Colon (tissue), 2 donors: ENCODE measurements around the gene ANKS1A.

ENCODE experiments used
- FAIRE-seq: peaks from 2 replicates; lab custom pipeline; 2012; peaks lifted over from hg19 to GRCh38; lab: Jason Lieb, UNC
- donor health status: control.
- donor health status: control.

The ANKS1A gene

GRCh38 chr6:35057449-35058357 lies 168.6 kb downstream of the ANKS1A start:
- no peak for FAIRE-seq

DNA sequence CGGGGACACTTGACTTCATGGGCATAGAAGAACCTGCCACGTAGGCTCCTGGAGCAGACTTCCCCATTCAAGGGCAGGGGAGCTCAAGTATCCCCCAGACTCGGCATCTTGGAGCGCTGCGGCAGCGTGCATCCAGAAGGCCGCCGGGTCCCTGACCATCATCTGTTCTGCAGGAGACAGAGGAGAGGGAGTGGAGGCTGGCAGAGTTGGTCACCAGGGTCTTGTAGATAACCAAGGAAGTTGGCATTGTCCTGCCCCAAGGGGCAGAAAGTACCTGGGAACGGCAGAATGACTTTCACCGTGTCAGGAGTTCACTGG lies 169.3 kb downstream of the ANKS1A start:
- no peak for FAIRE-seq

DNA sequence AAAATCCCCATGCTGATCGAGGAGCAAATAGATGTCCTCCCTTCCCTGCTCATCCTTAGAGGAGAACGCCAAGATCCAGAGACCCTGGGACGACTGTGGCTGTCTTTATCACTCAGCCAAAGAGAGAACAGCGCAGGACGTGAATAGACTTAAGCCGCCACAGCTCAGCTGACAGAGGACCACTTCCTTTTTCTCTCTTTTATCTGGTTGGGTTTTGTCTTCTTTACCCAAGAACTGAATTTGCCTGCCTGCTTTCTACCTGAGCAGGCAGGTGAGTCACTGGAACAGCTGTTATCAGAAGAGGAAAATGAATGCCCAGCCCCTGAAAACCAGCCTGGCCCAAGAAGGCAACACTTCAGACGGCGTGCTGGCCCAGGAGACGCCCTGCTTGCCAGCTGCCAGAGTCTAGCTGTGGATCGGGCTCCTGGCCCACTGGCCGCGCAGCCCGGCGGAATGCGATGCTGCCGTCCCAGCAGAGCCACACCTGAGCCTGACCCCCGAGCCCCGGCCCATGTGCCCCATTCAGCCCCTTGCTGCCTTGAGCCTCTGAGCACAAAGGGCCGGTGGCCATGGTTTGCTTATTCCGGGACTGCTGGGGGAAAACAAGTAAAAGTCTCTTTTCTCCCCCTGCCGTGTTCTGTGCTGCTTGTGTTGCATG lies 169.9 kb downstream of the ANKS1A start:
- no peak for FAIRE-seq

DNA sequence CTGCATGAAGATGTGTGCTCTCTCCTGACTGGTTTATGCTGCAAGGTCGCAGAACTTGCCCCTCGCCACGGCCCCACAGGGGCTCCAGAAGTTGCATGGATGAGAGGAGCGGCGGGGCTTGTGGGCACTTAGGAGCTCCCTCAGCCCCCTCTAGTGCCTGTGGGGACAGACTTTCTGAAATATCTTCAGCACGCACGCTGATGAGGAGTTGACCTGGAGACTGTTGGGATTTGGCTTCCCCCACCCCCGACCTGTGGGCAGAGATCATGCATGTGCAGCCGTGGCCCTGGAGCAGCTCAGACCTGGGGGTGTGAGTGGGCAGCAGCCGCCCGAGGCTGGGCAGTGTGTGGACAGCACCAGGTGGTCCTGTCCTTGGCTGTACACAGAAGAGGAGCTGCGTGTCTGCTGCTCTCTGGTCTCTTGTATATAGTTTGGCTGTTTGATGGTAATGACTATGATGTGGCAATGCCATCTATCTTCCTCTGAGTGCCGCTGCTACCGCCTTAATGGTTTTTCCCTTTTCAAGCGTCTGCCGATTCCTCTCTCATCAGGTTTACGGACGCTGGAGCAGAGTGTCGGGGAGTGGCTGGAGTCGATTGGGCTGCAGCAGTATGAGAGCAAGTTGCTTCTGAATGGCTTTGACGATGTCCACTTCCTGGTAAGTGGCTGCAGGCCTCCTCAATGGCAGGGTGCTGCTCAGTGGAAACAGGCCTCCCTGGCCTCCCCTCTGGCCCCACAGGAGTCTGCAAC lies 170.7 kb downstream of the ANKS1A start:
- no peak for FAIRE-seq

- FAIRE-seq: no peak
These were observed 172.1 kb downstream of the ANKS1A start for GRCh38 chr6:35061102-35061615.

DNA sequence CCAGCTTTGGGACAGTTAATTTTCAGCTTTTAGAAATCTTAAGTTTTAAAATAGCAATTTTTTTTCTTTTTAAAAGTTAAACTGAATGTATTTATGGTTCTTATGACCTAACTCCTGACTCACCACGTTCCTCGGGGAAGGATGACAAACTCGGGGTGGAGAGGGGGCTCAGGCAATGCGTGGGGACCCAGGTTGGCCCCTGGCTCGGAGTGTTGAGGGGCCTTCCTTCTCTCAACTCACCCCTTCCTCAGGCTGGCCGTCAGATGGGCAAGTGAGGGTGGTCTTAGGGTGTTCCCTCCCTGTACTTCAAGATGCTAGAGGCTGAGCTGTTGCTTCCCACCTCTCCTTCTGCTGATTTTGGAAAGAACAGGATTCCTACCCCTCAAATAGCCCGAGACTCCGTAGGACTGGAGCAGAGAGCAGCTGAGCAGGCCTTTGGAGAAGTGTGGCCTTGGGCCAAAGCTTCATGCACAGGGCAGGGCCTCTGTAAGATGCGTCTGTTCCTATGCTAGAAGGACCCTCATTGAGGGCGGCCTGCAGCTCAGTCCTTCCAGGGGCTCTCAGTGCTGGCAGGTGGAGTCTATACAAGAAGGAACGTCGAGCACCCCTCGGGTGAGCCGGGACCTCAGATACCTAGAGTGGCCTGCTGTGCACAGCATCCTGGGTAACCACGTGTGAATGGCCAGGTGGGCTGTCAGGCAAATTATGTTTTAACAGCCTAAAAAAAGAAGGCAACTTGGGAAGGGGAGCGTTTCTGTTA lies 172.8 kb downstream of the ANKS1A start:
- no peak for FAIRE-seq

GRCh38 chr6:35062676-35063574 lies 173.9 kb downstream of the ANKS1A start:
- FAIRE-seq: no peak

DNA sequence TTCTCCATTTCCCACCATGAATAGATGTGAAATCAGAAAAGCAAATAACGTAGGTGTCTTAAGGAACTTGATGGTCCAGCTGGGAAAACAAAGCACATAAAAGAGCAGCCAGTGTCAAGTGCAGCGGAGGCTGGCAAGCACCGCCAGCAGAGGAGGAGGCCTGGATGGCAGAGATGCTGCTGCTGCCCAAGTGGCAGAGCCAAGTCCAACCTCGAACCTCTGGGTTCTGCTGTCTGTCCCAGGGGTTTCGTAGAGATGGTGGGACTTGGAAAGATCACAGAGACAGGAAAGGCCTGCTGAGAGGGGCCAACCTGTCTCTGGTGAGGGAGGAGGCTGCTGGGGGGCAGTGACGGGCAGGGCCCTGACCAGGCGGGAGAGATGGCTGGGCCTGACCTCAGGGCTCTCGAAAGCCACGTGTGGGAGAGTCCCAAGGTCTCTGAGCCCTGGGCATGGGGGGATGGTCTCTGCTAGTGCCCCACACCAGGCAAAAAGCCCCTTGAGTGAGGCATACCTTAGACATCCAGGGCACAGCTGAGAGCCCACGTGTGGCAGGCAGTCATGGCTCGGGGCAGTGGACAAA lies 174.7 kb downstream of the ANKS1A start:
- no peak for FAIRE-seq

GRCh38 chr6:35064290-35064689 lies 175.2 kb downstream of the ANKS1A start:
- FAIRE-seq: no peak

GRCh38 chr6:35064757-35065440 lies 175.8 kb downstream of the ANKS1A start:
- FAIRE-seq: no peak

DNA sequence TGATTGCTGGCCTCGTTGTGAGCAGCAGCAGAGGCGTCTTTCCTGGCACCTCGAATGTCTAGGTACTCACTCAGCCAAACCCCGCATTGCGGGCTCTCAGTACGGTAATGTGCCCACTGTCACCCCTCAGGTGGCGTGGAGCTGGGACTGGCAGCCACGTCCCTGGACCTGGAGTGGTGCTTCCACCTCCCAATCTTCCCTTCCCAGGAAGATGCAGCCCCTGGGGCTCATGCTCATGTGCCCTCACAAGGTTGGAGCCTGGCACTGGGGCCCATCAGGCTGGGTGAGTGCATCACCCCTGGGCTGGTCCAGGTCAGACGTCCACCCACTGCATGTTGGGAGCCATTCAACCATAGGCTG lies 176.4 kb downstream of the ANKS1A start:
- no peak for FAIRE-seq

DNA sequence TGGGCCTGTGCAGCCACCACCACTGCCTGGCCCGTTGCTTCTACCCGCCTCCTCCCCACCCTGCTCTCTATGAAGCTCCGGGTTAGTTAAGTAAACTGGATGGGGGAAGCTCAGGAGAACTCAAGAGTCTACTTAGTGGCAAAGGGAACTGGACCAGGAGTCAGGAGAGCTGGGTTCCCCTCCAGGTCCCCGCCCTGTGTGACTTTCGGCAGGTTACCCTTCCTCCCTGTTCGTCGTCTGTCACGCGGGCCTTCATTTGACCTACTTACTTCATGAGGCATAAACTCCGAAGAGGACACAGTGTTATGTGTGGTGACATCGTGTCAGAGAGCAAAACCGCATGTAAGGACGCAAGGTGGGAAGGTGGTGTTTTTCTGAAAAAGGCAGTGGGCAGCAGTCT lies 176.8 kb downstream of the ANKS1A start:
- FAIRE-seq: no peak

DNA sequence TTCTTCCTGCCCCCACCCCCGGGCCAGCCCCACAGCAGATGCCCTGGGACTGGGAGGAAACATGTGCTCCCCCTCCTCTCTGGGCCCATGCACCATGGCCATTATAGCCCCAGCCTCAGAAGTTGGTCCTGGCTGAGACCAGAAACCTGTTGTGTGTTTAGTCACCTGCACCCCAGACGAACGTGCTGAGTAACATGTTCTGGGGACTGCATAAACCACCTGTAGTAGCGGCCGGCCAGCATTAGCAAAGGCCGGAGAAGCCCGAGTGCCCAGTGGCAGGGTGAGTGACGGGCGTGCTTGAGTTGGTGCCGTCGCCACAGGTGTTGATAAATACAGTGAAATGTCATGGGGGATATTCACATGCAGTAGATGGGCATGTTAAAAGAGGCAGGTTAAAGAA lies 178.2 kb downstream of the ANKS1A start:
- FAIRE-seq: no peak

DNA sequence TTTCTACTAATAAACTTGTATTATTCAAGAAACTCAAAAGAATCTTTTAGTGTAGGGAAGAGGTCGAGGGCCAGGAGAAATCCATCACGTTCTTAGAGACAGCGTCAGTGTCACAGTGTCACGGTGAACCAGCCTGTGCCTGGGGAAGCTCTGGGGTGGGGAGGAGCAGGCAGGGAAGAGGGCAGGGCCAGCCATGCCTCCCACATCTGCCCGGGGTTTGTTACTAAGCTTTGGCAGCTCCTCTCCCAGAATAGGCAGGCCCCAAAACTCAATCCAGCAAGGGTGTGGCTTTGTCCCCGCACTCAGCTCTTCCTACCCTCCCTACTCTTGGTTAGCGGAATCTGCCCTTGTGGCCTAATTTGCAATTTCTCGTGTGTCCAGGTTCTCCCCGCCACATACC lies 179.2 kb downstream of the ANKS1A start:
- no peak for FAIRE-seq

GRCh38 chr6:35068644-35069043 lies 179.6 kb downstream of the ANKS1A start:
- FAIRE-seq: no peak

GRCh38 chr6:35069262-35069661 lies 180.2 kb downstream of the ANKS1A start:
- FAIRE-seq: no peak

DNA sequence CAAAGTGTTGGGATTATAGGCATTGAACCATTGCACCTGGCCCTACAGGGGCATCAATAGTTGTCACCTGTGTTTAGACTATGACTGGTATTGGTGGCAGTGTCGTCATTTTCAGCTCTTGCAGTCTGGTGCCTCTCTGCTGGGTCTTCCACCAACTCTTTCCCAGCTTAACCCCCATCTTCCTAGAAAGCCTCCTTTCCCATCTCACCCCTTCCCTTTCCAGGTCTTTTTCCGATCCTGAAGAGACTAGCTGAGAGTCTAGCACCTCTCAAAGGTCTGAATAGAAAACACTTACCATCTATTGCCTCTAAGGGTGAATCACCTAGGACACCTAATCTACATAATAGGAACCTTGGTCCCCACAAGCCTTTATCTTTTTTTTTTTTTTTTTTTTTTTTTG lies 181.1 kb downstream of the ANKS1A start:
- FAIRE-seq: no peak

GRCh38 chr6:35071347-35071994 lies 182.4 kb downstream of the ANKS1A start:
- FAIRE-seq: no peak

DNA sequence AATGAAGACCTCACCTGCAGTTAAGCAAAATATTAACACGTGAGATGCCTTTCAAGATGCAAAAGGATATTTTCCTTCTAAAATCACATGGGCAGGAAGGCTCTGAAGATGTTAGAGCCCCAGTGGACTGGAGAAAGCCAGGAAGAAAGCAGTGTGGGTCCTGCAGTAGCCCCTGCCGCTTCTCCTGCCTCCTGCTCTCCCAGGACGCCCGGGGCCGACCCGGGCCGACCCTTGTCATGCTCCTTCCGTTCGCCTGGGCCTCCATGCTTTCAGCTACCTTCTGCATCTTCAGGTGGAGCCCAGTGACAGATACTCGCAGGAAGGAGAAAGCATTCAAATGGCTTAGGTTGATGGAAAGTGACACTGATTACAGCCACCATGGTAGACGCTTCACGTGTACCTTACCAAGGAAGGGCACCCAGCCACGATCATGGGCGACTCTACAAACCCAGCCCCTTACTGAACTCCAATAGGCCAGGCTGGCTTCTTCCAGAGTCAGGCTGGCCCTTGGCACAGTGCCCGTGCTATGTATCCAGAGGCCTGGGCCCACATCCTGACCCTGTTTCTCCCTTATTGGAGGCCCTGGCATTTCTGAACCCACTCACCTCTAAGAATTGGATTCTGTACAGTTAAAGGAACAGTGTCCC lies 183.1 kb downstream of the ANKS1A start:
- FAIRE-seq: no peak
